Nephron progenitor cell (in vitro differentiated cells): ENCODE results near the gene GRIP1.

Source experiments
- DNase-seq: peaks from one replicate; pipeline ENCODE4 v3.0.0; 2021
- H3K27ac Mint-ChIP-seq: 2 replicates; pipeline ENCODE4 v1.8.0; 2021; ENCODE audit warnings: mild to moderate bottlenecking, moderate library complexity, mixed read lengths
- H3K27me3 Mint-ChIP-seq: 2 replicates; pipeline ENCODE4 v1.8.0; 2021; ENCODE audit warnings: mild to moderate bottlenecking, low read depth, mixed read lengths; ENCODE audit not compliant: poor library complexity
- H3K36me3 Mint-ChIP-seq: 2 replicates; pipeline ENCODE4 v1.8.0; 2021; ENCODE audit warnings: low read depth, mixed read lengths
- H3K4me1 Mint-ChIP-seq: 2 replicates; pipeline ENCODE4 v1.8.0; 2021; ENCODE audit warnings: mixed read lengths
- H3K4me3 Mint-ChIP-seq: 2 replicates; pipeline ENCODE4 v1.8.0; 2021; ENCODE audit warnings: mild to moderate bottlenecking, moderate library complexity, mixed read lengths
- H3K9me3 Mint-ChIP-seq: 2 replicates; pipeline ENCODE4 v1.8.0; 2021; ENCODE audit warnings: mild to moderate bottlenecking, moderate library complexity, mixed read lengths
- CTCF ChIP-seq: fragments of 200-600 bp; sonication (generic); IDR thresholded peaks from 2 replicates; pipeline ENCODE4 v1.5.0; 2021; ENCODE audit warnings: antibody characterized with exemption

GRIP1 gene

GRCh38 chr12:66571361-66571915 lies 107.4 kb downstream of the GRIP1 start:
- no peak for TF ChIP-seq CTCF
- Mint-ChIP-seq H3K9me3 (peaks cover 12% of the 10 kb centered on the region), H3K4me3 (no peak overlapping the region), H3K36me3 (peaks cover 6% of the 10 kb centered on the region), H3K4me1 (no peaks in the 10 kb centered on the region), H3K27ac (no peak overlapping the region), H3K27me3 (peaks cover 7% of the 10 kb centered on the region)
- no peak for DNase-seq

GRCh38 chr12:66563220-66563619 lies 115.7 kb downstream of the GRIP1 start:
- Mint-ChIP-seq H3K4me1 (no peaks in the 10 kb centered on the region), H3K9me3 (peaks cover 82% of the 10 kb centered on the region), H3K27me3 (no peaks in the 10 kb centered on the region), H3K36me3 (peaks cover 15% of the 10 kb centered on the region), H3K4me3 (no peak overlapping the region), H3K27ac (no peak overlapping the region)
- no peak for TF ChIP-seq CTCF
- DNase-seq, result no peak

- H3K27me3 Mint-ChIP-seq, result no peaks in the 10 kb centered on the region
- no peak overlapping the region for H3K27ac Mint-ChIP-seq
- no peak overlapping the region for H3K4me3 Mint-ChIP-seq
- H3K9me3 Mint-ChIP-seq, result peaks cover 41% of the 10 kb centered on the region
- H3K4me1 Mint-ChIP-seq, result no peaks in the 10 kb centered on the region
- no peak for DNase-seq
- no peaks in the 10 kb centered on the region for H3K36me3 Mint-ChIP-seq
- no peak for TF ChIP-seq CTCF
Measured at GRCh38 chr12:66555113-66555512, 123.8 kb downstream of the GRIP1 start.

- Mint-ChIP-seq H3K4me1 (no peaks in the 10 kb centered on the region), H3K9me3 (peaks cover 19% of the 10 kb centered on the region), H3K4me3 (no peak overlapping the region), H3K27me3 (no peaks in the 10 kb centered on the region), H3K27ac (no peak overlapping the region), H3K36me3 (no peaks in the 10 kb centered on the region)
- no peak for DNase-seq
- no peak for TF ChIP-seq CTCF
Measured at GRCh38 chr12:66552716-66553115, 126.2 kb downstream of the GRIP1 start.

- Mint-ChIP-seq H3K27me3 (peaks cover 4% of the 10 kb centered on the region), H3K36me3 (no peaks in the 10 kb centered on the region), H3K4me1 (no peaks in the 10 kb centered on the region), H3K27ac (no peak overlapping the region), H3K9me3 (peaks cover 4% of the 10 kb centered on the region), H3K4me3 (no peak overlapping the region)
- DNase-seq, result no peak
- TF ChIP-seq CTCF, result no peak
Measured at GRCh38 chr12:66550626-66551025, 128.2 kb downstream of the GRIP1 start.

GRCh38 chr12:66549050-66549389 lies 129.9 kb downstream of the GRIP1 start:
- Mint-ChIP-seq H3K9me3 (no peaks in the 10 kb centered on the region), H3K4me1 (no peaks in the 10 kb centered on the region), H3K27ac (peak overlapping the region; percentile 62), H3K27me3 (peaks cover 4% of the 10 kb centered on the region), H3K36me3 (no peaks in the 10 kb centered on the region), H3K4me3 (no peak overlapping the region)
- TF ChIP-seq CTCF, result no peak
- no peak for DNase-seq
